A549 (cell line): ENCODE results near the gene CALU. TPM values are rescaled to one million over a fixed set of nuclear protein-coding genes. Genes with fewer than 3 reads are reported as not detected.

ENCODE experiments used
- ATAC-seq, 2 experiments: fragments of 200-7000 bp in 1 of 2; fragments of >200 bp in 1 of 2; cut with Nextera tagmentation in 1 of 2; cut with Tn5 transposase in 1 of 2; 3 replicates each; pipeline versions ENCODE4 v1.8.0 to v1.9.1; 2018 to 2020; ENCODE audit warnings: mild to moderate bottlenecking in 1 of 2, moderate library complexity in 1 of 2
- CTCF ChIA-PET: fragments of 300-600 bp; sonication (Branson Sonifier 250); formaldehyde crosslinking; extraction: SDS; loops from one replicate; lab custom pipeline; 2021; ENCODE audit warnings: antibody characterized with exemption, inconsistent platforms; lab: Yijun Ruan, JAX
- POLR2A ChIA-PET: fragments of 350-600 bp; formaldehyde crosslinking; extraction: SDS; loops from one replicate; lab custom pipeline; 2021; ENCODE audit warnings: antibody characterized with exemption, inconsistent platforms; lab: Yijun Ruan, JAX
- DNase-seq, 2 experiments: peaks; one replicate each; pipeline versions ENCODE4 v3.0.0 to v3.0.0-alpha.2; 2011 to 2016; ENCODE audit warnings: low read depth in 1 of 2, low spot score in 1 of 2
- FAIRE-seq: peaks from 2 replicates; lab custom pipeline; 2011; peaks lifted over from hg19 to GRCh38; lab: Jason Lieb, UNC
- H3K27ac ChIP-seq, 2 experiments: fragments of >200 bp; sonication (Bioruptor Twin); formaldehyde crosslinking; 3 replicates each; pipeline ENCODE4 v1.5.1; 2016 to 2017
- H3K4me1 ChIP-seq: fragments of >200 bp; sonication (Bioruptor Twin); formaldehyde crosslinking; 3 replicates; pipeline ENCODE4 v1.6.1; 2016
- H3K4me2 ChIP-seq: fragments of >200 bp; sonication (Bioruptor Twin); formaldehyde crosslinking; 3 replicates; pipeline ENCODE4 v1.6.1; 2016
- H3K4me3 ChIP-seq: fragments of >200 bp; sonication (Bioruptor Twin); formaldehyde crosslinking; 3 replicates; pipeline ENCODE4 v1.5.1; 2016
- H3K9me3 ChIP-seq: fragments of >200 bp; sonication (Bioruptor Twin); formaldehyde crosslinking; 3 replicates; pipeline ENCODE4 v1.6.1; 2016
- BHLHE40 ChIP-seq: IDR thresholded peaks from 2 replicates; pipeline ENCODE4 v1.6.1; 2012; ENCODE audit warnings: low read depth, low read length, inconsistent platforms
- CEBPB ChIP-seq, 2 experiments: fragments of >200 bp in 1 of 2; sonication (Bioruptor Twin) in 1 of 2; formaldehyde crosslinking in 1 of 2; IDR thresholded peaks; 2 replicates each; pipeline ENCODE4 v1.6.1; 2012 to 2016
- CHD2 ChIP-seq: fragments of 150-350 bp; IDR thresholded peaks from 2 replicates; pipeline ENCODE4 v1.6.1; 2014; ENCODE audit warnings: low read length; ENCODE audit not compliant: partially characterized antibody
- CHD4 ChIP-seq: fragments of 200-600 bp; sonication (generic); IDR thresholded peaks from 2 replicates; pipeline ENCODE4 v1.6.1; 2016; ENCODE audit warnings: antibody characterized with exemption, mild to moderate bottlenecking, borderline replicate concordance
- EP300 ChIP-seq, 2 experiments: fragments of >200 bp; sonication (Bioruptor Twin); formaldehyde crosslinking; IDR thresholded peaks; 2 replicates in 1 of 2; 3 replicates in 1 of 2; pipeline ENCODE4 v1.6.1; 2016 to 2017
- FOXS1 ChIP-seq: fragments of 250-450 bp; sonication (Bioruptor Pico); IDR thresholded peaks from 2 replicates; pipeline ENCODE4 v1.5.0; 2020; ENCODE audit warnings: mild to moderate bottlenecking, moderate library complexity
- GATA3 ChIP-seq: IDR thresholded peaks from 2 replicates; pipeline ENCODE4 v1.6.1; 2012; ENCODE audit warnings: borderline replicate concordance
- HOXB5 ChIP-seq: fragments of 250-450 bp; sonication (Bioruptor Pico); IDR thresholded peaks from 2 replicates; pipeline ENCODE4 v1.5.0; 2020; ENCODE audit warnings: mild to moderate bottlenecking, moderate library complexity
- JUN ChIP-seq, 2 experiments: fragments of >200 bp; sonication (Bioruptor Twin); formaldehyde crosslinking; IDR thresholded peaks; 2 replicates in 1 of 2; 3 replicates in 1 of 2; pipeline ENCODE4 v1.6.1; 2016 to 2017
- JUNB ChIP-seq: fragments of >200 bp; sonication (Bioruptor Twin); formaldehyde crosslinking; IDR thresholded peaks from 2 replicates; pipeline ENCODE4 v1.6.1; 2016
- PBX3 ChIP-seq: IDR thresholded peaks from 2 replicates; pipeline ENCODE4 v1.6.1; 2012
- PHF8 ChIP-seq: fragments of 200-600 bp; sonication (generic); IDR thresholded peaks from 2 replicates; pipeline ENCODE4 v1.6.1; 2016; ENCODE audit warnings: low read depth, mild to moderate bottlenecking, antibody characterized with exemption, moderate library complexity, borderline replicate concordance
- POLR2A ChIP-seq: IDR thresholded peaks from 2 replicates; pipeline ENCODE4 v1.6.1; 2012; ENCODE audit warnings: mild to moderate bottlenecking, low read length
- POLR2AphosphoS2 ChIP-seq: conservative IDR thresholded peaks from 2 replicates; pipeline ENCODE4 v1.6.1; 2012; ENCODE audit warnings: low read length, improper control_type of control experiment, inconsistent platforms
- RAD21 ChIP-seq, 2 experiments: fragments of >200 bp in 1 of 2; sonication (Bioruptor Twin) in 1 of 2; formaldehyde crosslinking in 1 of 2; IDR thresholded peaks in 1 of 2; conservative IDR thresholded peaks in 1 of 2; 2 replicates in 1 of 2; 3 replicates in 1 of 2; pipeline ENCODE4 v1.6.1; 2012 to 2018; ENCODE audit warnings: inconsistent platforms in 1 of 2
- RFX5 ChIP-seq: fragments of 450-650 bp; IDR thresholded peaks from 2 replicates; pipeline ENCODE4 v1.7.1; 2014; ENCODE audit warnings: antibody characterized with exemption, mild to moderate bottlenecking, moderate library complexity
- RNF2 ChIP-seq: fragments of 200-600 bp; sonication (generic); IDR thresholded peaks from 2 replicates; pipeline ENCODE4 v1.6.1; 2016; ENCODE audit warnings: low read depth, mild to moderate bottlenecking, antibody characterized with exemption, moderate library complexity, borderline replicate concordance
- SMC3 ChIP-seq: fragments of >200 bp; sonication (Bioruptor Twin); formaldehyde crosslinking; IDR thresholded peaks from 3 replicates; pipeline ENCODE4 v1.6.1; 2018; ENCODE audit warnings: inconsistent platforms
- SREBF2 ChIP-seq: fragments of 450-650 bp; IDR thresholded peaks from 2 replicates; pipeline ENCODE4 v1.6.1; 2014; ENCODE audit warnings: mild to moderate bottlenecking, moderate library complexity
- TFCP2L1 ChIP-seq: fragments of 250-450 bp; sonication (Bioruptor Pico); IDR thresholded peaks from 2 replicates; pipeline ENCODE4 v1.5.0; 2021; ENCODE audit warnings: mild to moderate bottlenecking
- TP53 ChIP-seq: fragments of 250-450 bp; sonication (Bioruptor Pico); IDR thresholded peaks from 2 replicates; pipeline ENCODE4 v1.5.0; 2021; ENCODE audit warnings: mild to moderate bottlenecking, moderate library complexity
- ZNF302 ChIP-seq: fragments of 250-450 bp; sonication (Bioruptor Pico); IDR thresholded peaks from 2 replicates; pipeline ENCODE4 v1.9.0; 2021; ENCODE audit warnings: inconsistent platforms, mild to moderate bottlenecking, moderate library complexity
- ZSCAN20 ChIP-seq: fragments of 250-450 bp; sonication (Bioruptor Pico); IDR thresholded peaks from 2 replicates; pipeline ENCODE4 v1.8.0; 2022; ENCODE audit warnings: mild to moderate bottlenecking, moderate library complexity
- WGBS: methylation state at CpG from one replicate; pipeline ENCODE4 v1.1.6; 2017; ENCODE audit errors: missing lambda C conversion rate; 5-methylcytosine and 5-hydroxymethylcytosine counted together
- polyA plus RNA-seq, 4 experiments: library from polyadenylated mRNA; depleted of rRNA in 3 of 4; stranded (reverse); fragments of >200 nt; fragmentation: RNase III in 1 of 4; extraction: RNeasy Plus Mini Kit Qiagen cat#74134 plus additional on column Dnase treatment in 1 of 4; gene quantifications; 2 replicates in 3 of 4; 3 replicates in 1 of 4; pipeline ENCODE4 v1.2.3, GENCODE V29; 2011 to 2017
- TF ChIP-seq, protein P1 (sequence below): fragments of 150-350 bp; IDR thresholded peaks from 2 replicates; pipeline ENCODE4 v1.6.1; 2014; ENCODE audit warnings: low read depth, mild to moderate bottlenecking, low read length
- TF ChIP-seq, protein P2 (sequence below): fragments of >200 bp; sonication (Bioruptor Twin); formaldehyde crosslinking; IDR thresholded peaks from 2 replicates; pipeline ENCODE4 v1.6.1; 2016

The CALU gene
- polyA plus RNA-seq, 2 of the 4 experiments (the other 2 are of a cell fraction), result 192 to 233 TPM

- TF ChIP-seq SMC3 (no peak), JUNB (no peak), RAD21 (conservative IDR thresholded peaks at IDR 0.05 in 1 of 2, IDR thresholded peaks at IDR 0.05 in 1 of 2) (no peak), FOXS1 (CRISPR knock-in tag) (no peak), SREBF2 (no peak), TP53 (CRISPR knock-in tag) (no peak), JUN (IDR thresholded peaks at IDR 0.05) (no peak)
- TF ChIP-seq, protein P1, sequence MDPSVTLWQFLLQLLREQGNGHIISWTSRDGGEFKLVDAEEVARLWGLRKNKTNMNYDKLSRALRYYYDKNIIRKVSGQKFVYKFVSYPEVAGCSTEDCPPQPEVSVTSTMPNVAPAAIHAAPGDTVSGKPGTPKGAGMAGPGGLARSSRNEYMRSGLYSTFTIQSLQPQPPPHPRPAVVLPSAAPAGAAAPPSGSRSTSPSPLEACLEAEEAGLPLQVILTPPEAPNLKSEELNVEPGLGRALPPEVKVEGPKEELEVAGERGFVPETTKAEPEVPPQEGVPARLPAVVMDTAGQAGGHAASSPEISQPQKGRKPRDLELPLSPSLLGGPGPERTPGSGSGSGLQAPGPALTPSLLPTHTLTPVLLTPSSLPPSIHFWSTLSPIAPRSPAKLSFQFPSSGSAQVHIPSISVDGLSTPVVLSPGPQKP, result no peak
- ChIA-PET CTCF (interaction anchor here (0.9 to 3.2 kb wide), 2 partner anchors 10 to 59 kb away, joined by 3 to 8 read pairs; no protein-coding TSS in a partner anchor), POLR2A (no interaction called here)
- ATAC-seq (no peak), FAIRE-seq (no peak), DNase-seq (no peak)
- no peaks in the 10 kb centered on the region for H3K4me1 ChIP-seq
- no peaks in the 10 kb centered on the region for H3K9me3 ChIP-seq
- H3K27ac ChIP-seq, result no peak overlapping the region
- H3K4me3 ChIP-seq, result no peak overlapping the region
- no peak overlapping the region for H3K4me2 ChIP-seq
- WGBS, result 87% methylated on average over 6 of the region's 6 CpGs
These were observed 65.3 kb downstream of the CALU start for GRCh38 chr7:128804484-128804883.

GRCh38 chr7:128805225-128805624 lies 66.1 kb downstream of the CALU start:
- TF ChIP-seq FOXS1 (CRISPR knock-in tag) (no peak), EP300 (IDR thresholded peaks at IDR 0.05) (no peak), PHF8 (no peak), CHD2 (no peak), HOXB5 (CRISPR knock-in tag) (no peak), RFX5 (no peak), GATA3 (no peak), POLR2AphosphoS2 (no peak), ZNF302 (CRISPR knock-in tag) (no peak), RAD21 (conservative IDR thresholded peaks at IDR 0.05 in 1 of 2, IDR thresholded peaks at IDR 0.05 in 1 of 2) (no peak), CEBPB (IDR thresholded peaks at IDR 0.05) (no peak)
- ChIA-PET CTCF (interaction anchor here (1.3 to 3.2 kb wide), 5 partner anchors 10 to 378 kb away, joined by 3 to 8 read pairs (median 3); no protein-coding TSS in a partner anchor), POLR2A (no interaction called here)
- FAIRE-seq, result no peak
- no peak overlapping the region for H3K4me2 ChIP-seq
- no peak for ATAC-seq
- no peaks in the 10 kb centered on the region for H3K9me3 ChIP-seq
- DNase-seq, result no peak
- no peak overlapping the region for H3K27ac ChIP-seq
- H3K4me3 ChIP-seq, result no peak overlapping the region
- no peaks in the 10 kb centered on the region for H3K4me1 ChIP-seq
- 81% methylated on average over 5 of the region's 5 CpGs for WGBS

DNA sequence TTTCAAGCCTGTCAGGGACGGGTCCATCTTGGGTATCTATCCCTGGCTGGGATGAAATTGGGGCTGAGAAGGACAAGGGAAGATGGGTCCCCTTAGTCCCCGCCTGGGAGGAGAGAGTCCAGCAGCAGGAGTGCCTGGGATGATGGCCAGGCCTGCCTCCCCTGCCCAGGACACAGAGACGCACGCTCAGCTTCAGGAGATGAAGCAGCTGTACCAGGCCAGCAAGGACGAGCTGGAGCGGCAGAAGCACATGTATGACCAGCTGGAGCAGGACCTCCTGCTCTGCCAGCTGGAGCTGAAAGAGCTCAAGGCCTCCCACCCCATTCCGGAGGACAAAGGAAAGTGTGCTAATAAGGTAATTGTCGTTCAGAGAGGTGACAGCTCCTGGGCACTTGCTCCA lies 68.0 kb downstream of the CALU start:
- Histone ChIP-seq H3K27ac (no peak overlapping the region), H3K4me1 (no peaks in the 10 kb centered on the region)
- no peak for ATAC-seq
- CTCF ChIA-PET, result interaction anchor here (0.6 to 3.2 kb wide), 3 partner anchors 13 to 307 kb away, joined by 3 to 8 read pairs (median 3); no protein-coding TSS in a partner anchor
- no peak for TF ChIP-seq RFX5
- no peak for TF ChIP-seq CHD2
- TF ChIP-seq, protein P2, sequence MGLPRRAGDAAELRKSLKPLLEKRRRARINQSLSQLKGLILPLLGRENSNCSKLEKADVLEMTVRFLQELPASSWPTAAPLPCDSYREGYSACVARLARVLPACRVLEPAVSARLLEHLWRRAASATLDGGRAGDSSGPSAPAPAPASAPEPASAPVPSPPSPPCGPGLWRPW, result no peak
- TF ChIP-seq RNF2, result no peak
- no peak for TF ChIP-seq CHD4
- TF ChIP-seq ZSCAN20 (CRISPR knock-in tag), result no peak
- TF ChIP-seq BHLHE40, result no peak
- TF ChIP-seq SREBF2, result no peak
- no peak for TF ChIP-seq JUNB
- TF ChIP-seq ZNF302 (CRISPR knock-in tag), result no peak
- no peak for TF ChIP-seq RAD21 (conservative IDR thresholded peaks at IDR 0.05 in 1 of 2, IDR thresholded peaks at IDR 0.05 in 1 of 2)
- TF ChIP-seq TFCP2L1, result no peak
- no peak for TF ChIP-seq POLR2A
- TF ChIP-seq PBX3, result no peak
- TF ChIP-seq, all 56 proteins: peak for 0
- Histone ChIP-seq H3K9me3 (no peaks in the 10 kb centered on the region), H3K4me3 (no peak overlapping the region), H3K4me2 (no peak overlapping the region)
- DNase-seq, result no peak
- POLR2A ChIA-PET, result no interaction called here
- WGBS, result 63% methylated on average over 6 of the region's 8 CpGs
- FAIRE-seq, result no peak
